IMR-90 (cell line): ENCODE measurements around the gene NACC1. TPM values are rescaled to one million over a fixed set of nuclear protein-coding genes. Genes with fewer than 3 reads are reported as not detected.

Experiments
- ATAC-seq: fragments of 200-7000 bp; cut with Tn5 transposase; 2 replicates; pipeline ENCODE4 v1.9.1; 2020; ENCODE audit warnings: low read depth, mild to moderate bottlenecking, moderate library complexity
- BruUV-seq: library from RNA; stranded (reverse); fragments of 400-500 nt; replicated peaks from 2 replicates; lab custom pipeline; 2021; lab: Mats Ljungman, UMichigan
- CTCF ChIA-PET: fragments of 300-600 bp; formaldehyde crosslinking; extraction: SDS; loops from one replicate; lab custom pipeline; 2021; ENCODE audit warnings: antibody characterized with exemption; lab: Yijun Ruan, JAX
- POLR2A ChIA-PET: fragments of 300-600 bp; sonication (Branson Sonifier 250); formaldehyde crosslinking; loops from one replicate; lab custom pipeline; 2022; ENCODE audit warnings: antibody characterized with exemption; ENCODE audit not compliant: unreplicated experiment; lab: Charles Lee
- DNase-seq: peaks from one replicate; pipeline ENCODE4 v3.0.0; 2013
- H2AFZ ChIP-seq: replicated peaks from 2 replicates; pipeline ENCODE3; 2013; ENCODE audit warnings: low read length, mild to moderate bottlenecking; ENCODE audit not compliant: poor library complexity
- H2AK5ac ChIP-seq: 2 replicates; pipeline ENCODE4 v1.6.1; 2013; ENCODE audit warnings: low read depth, low read length, inconsistent platforms
- H2AK9ac ChIP-seq: replicated peaks from 2 replicates; pipeline ENCODE3; 2013; ENCODE audit warnings: mild to moderate bottlenecking, low read depth, low read length, moderate library complexity; ENCODE audit not compliant: poor library complexity
- H2BK120ac ChIP-seq: 2 replicates; pipeline ENCODE4 v1.6.1; 2013; ENCODE audit warnings: low read depth, low read length, inconsistent platforms
- H2BK15ac ChIP-seq: 3 replicates; pipeline ENCODE4 v1.6.1; 2013; ENCODE audit warnings: low read depth, low read length, inconsistent platforms
- H2BK20ac ChIP-seq: 2 replicates; pipeline ENCODE4 v1.6.1; 2013; ENCODE audit warnings: low read depth, mild to moderate bottlenecking, inconsistent platforms, low read length, moderate library complexity
- H2BK5ac ChIP-seq: 2 replicates; pipeline ENCODE4 v1.6.1; 2013; ENCODE audit warnings: mild to moderate bottlenecking, low read depth, low read length, inconsistent platforms; ENCODE audit not compliant: poor library complexity, severe bottlenecking
- H3K14ac ChIP-seq: replicated peaks from 2 replicates; pipeline ENCODE4 v1.6.1; 2013; ENCODE audit warnings: low read depth, low read length, inconsistent platforms
- H3K18ac ChIP-seq: 2 replicates; pipeline ENCODE4 v1.6.1; 2013; ENCODE audit warnings: low read depth, low read length, control low read depth
- H3K23ac ChIP-seq: 2 replicates; pipeline ENCODE4 v1.6.1; 2013; ENCODE audit warnings: low read depth, low read length, inconsistent platforms
- H3K27ac ChIP-seq: 2 replicates; pipeline ENCODE4 v1.5.1; 2013; ENCODE audit warnings: mild to moderate bottlenecking, control low read depth, low read length; ENCODE audit not compliant: insufficient read depth
- H3K27me3 ChIP-seq: 2 replicates; pipeline ENCODE4 v1.6.1; 2013; ENCODE audit warnings: low read length; ENCODE audit not compliant: control insufficient read depth, insufficient read depth
- H3K36me3 ChIP-seq: 2 replicates; pipeline ENCODE4 v1.6.1; 2013; ENCODE audit warnings: low read length, mixed read lengths; ENCODE audit not compliant: control insufficient read depth, insufficient read depth
- H3K4ac ChIP-seq: 2 replicates; pipeline ENCODE4 v1.6.1; 2013; ENCODE audit warnings: low read depth, low read length, inconsistent platforms
- H3K4me1 ChIP-seq: 2 replicates; pipeline ENCODE4 v1.6.1; 2013; ENCODE audit warnings: low read length, mixed read lengths; ENCODE audit not compliant: control insufficient read depth, insufficient read depth
- H3K4me2 ChIP-seq: 2 replicates; pipeline ENCODE4 v1.6.1; 2013; ENCODE audit warnings: low read depth, mild to moderate bottlenecking, control low read depth, low read length, moderate library complexity
- H3K4me3 ChIP-seq: 2 replicates; pipeline ENCODE4 v1.5.1; 2013; ENCODE audit warnings: low read depth, mild to moderate bottlenecking, control low read depth, low read length, moderate library complexity; ENCODE audit not compliant: insufficient read depth
- H3K56ac ChIP-seq: 2 replicates; pipeline ENCODE4 v1.6.1; 2013; ENCODE audit warnings: low read length, inconsistent platforms; ENCODE audit not compliant: insufficient read depth; ENCODE audit errors: extremely low read depth
- H3K79me1 ChIP-seq, 2 experiments: 2 replicates each; pipeline ENCODE4 v1.6.1; 2013; ENCODE audit warnings: low read length in 2 of 2, inconsistent platforms in 1 of 2, low read depth in 1 of 2
- H3K9ac ChIP-seq: 2 replicates; pipeline ENCODE4 v1.6.1; 2013; ENCODE audit warnings: low read depth, low read length, control low read depth
- H3K9me1 ChIP-seq: 2 replicates; pipeline ENCODE4 v1.6.1; 2013; ENCODE audit warnings: low read length, inconsistent platforms; ENCODE audit not compliant: insufficient read depth
- H3K9me3 ChIP-seq: 2 replicates; pipeline ENCODE4 v1.6.1; 2013; ENCODE audit warnings: low read length; ENCODE audit not compliant: control insufficient read depth, insufficient read depth
- H4K20me1 ChIP-seq: 2 replicates; pipeline ENCODE4 v1.6.1; 2013; ENCODE audit warnings: low read length, inconsistent platforms; ENCODE audit not compliant: insufficient read depth
- H4K5ac ChIP-seq: 2 replicates; pipeline ENCODE4 v1.6.1; 2013; ENCODE audit warnings: mild to moderate bottlenecking, low read depth, low read length, control low read depth
- H4K8ac ChIP-seq, 2 experiments: 2 replicates each; pipeline ENCODE4 v1.6.1; 2013; ENCODE audit warnings: low read depth in 2 of 2, low read length in 2 of 2, control low read depth in 1 of 2, inconsistent platforms in 1 of 2
- H4K91ac ChIP-seq: 2 replicates; pipeline ENCODE4 v1.6.1; 2013; ENCODE audit warnings: low read depth, low read length, inconsistent platforms; ENCODE audit not compliant: insufficient read depth
- BHLHE40 ChIP-seq: fragments of 150-350 bp; IDR thresholded peaks from 2 replicates; pipeline ENCODE4 v1.6.1; 2016; ENCODE audit warnings: mild to moderate bottlenecking, low read depth, low read length
- CEBPB ChIP-seq: IDR thresholded peaks from 2 replicates; pipeline ENCODE4 v1.6.1; 2012; ENCODE audit warnings: low read depth, low read length, improper control_type of control experiment
- CHD1 ChIP-seq: IDR thresholded peaks from 2 replicates; pipeline ENCODE4 v1.6.1; 2012; ENCODE audit warnings: low read depth, low read length, improper control_type of control experiment
- ELK1 ChIP-seq: fragments of 150-350 bp; IDR thresholded peaks from 2 replicates; pipeline ENCODE4 v1.6.1; 2016; ENCODE audit warnings: low read depth, mild to moderate bottlenecking, low read length, moderate library complexity, borderline replicate concordance
- NFE2L2 ChIP-seq: fragments of 150-350 bp; IDR thresholded peaks from 2 replicates; pipeline ENCODE4 v1.6.1; 2016; ENCODE audit warnings: low read depth, mild to moderate bottlenecking, low read length
- POLR2A ChIP-seq: IDR thresholded peaks from 2 replicates; pipeline ENCODE4 v1.6.1; 2012; ENCODE audit warnings: mild to moderate bottlenecking, low read depth, low read length
- RAD21 ChIP-seq: IDR thresholded peaks from 2 replicates; pipeline ENCODE4 v1.6.1; 2012; ENCODE audit warnings: low read length, improper control_type of control experiment
- RFX5 ChIP-seq: IDR thresholded peaks from 2 replicates; pipeline ENCODE4 v1.8.0; 2012; ENCODE audit warnings: low read depth, mild to moderate bottlenecking, low read length, moderate library complexity
- SMC3 ChIP-seq: fragments of 150-350 bp; IDR thresholded peaks from 2 replicates; pipeline ENCODE4 v1.6.1; 2016; ENCODE audit warnings: low read depth, mild to moderate bottlenecking, antibody characterized with exemption, low read length, moderate library complexity
- USF2 ChIP-seq: fragments of 150-350 bp; IDR thresholded peaks from 2 replicates; pipeline ENCODE4 v1.6.1; 2017; ENCODE audit warnings: mild to moderate bottlenecking, antibody characterized with exemption, low read length, low read depth
- WGBS, 2 experiments: methylation state at CpG; one replicate each; pipeline versions ENCODE4 v1.1.5 to v1.1.7; 2013; ENCODE audit warnings: missing lambda C conversion rate in 2 of 2; ENCODE audit not compliant: insufficient read length in 1 of 2; ENCODE audit errors: extremely low coverage in 2 of 2; 5-methylcytosine and 5-hydroxymethylcytosine counted together
- dilution Hi-C: fragments of 300-500 bp; cut with HindIII; formaldehyde crosslinking; loops from one replicate; pipeline ENCODE4 v1.14.3; 2018; ENCODE audit warnings: low sequenced_read_pairs; ENCODE audit not compliant: unreplicated experiment
- in situ Hi-C: fragments of 300-500 bp; cut with MboI; formaldehyde crosslinking; loops from 3 replicates; pipeline ENCODE4 v1.14.3; 2019; ENCODE audit warnings: low sequenced_read_pairs, inconsistent platforms, mixed read lengths
- intact Hi-C: fragments of 100-400 bp; cut with micrococcal nuclease; formaldehyde crosslinking; loops from 2 replicates; pipeline ENCODE4 v1.10.0; 2022
- polyA plus RNA-seq, 3 experiments: library from polyadenylated mRNA; depleted of rRNA; stranded (reverse); fragments of >200 nt; gene quantifications; 2 replicates each; pipeline ENCODE4 v1.2.3, GENCODE V29; 2012; ENCODE audit warnings: low replicate concordance in 1 of 3
- total RNA-seq: library from RNA; depleted of rRNA; stranded (reverse); fragments of >200 nt; gene quantifications from 2 replicates; pipeline ENCODE4 v1.2.3, GENCODE V29; 2012

NACC1 gene
- total and polyA plus RNA-seq, 2 of the 4 experiments (the other 2 are of a cell fraction), result 42.5 to 181 TPM

- Histone ChIP-seq H3K14ac (no peak overlapping the region), H3K4me3 (no peak overlapping the region), H3K4ac (no peak overlapping the region), H3K36me3 (peaks cover 54% of the 10 kb centered on the region), H3K18ac (no peak overlapping the region), H2AK9ac (peak overlapping the region; percentile 47), H3K23ac (no peak overlapping the region), H4K5ac (no peak overlapping the region), H4K20me1 (peaks cover 8% of the 10 kb centered on the region; the same call in 1 of the 2 replicates), H3K56ac (no peak overlapping the region), H2BK5ac (no peak overlapping the region), H2BK15ac (no peak overlapping the region), H3K9me1 (peaks cover 4% of the 10 kb centered on the region), H3K79me1 (peaks cover 0 to 25% of the 10 kb centered on the region in 2 experiments; a peak in 3 of 4 replicates), H3K4me2 (no peak overlapping the region), H4K8ac (no peak overlapping the region), H2AK5ac (no peak overlapping the region), H3K9ac (no peak overlapping the region), H2BK120ac (no peak overlapping the region), H2AFZ (peak overlapping the region; percentile 27), H3K27ac (no peak overlapping the region), H3K4me1 (peaks cover 38% of the 10 kb centered on the region), H3K27me3 (no peaks in the 10 kb centered on the region), H3K9me3 (no peaks in the 10 kb centered on the region), H4K91ac (no peak overlapping the region), H2BK20ac (no peak overlapping the region)
- no CpG with 5 or more reads among the region's 10 CpGs for WGBS, 2 experiments
- DNase-seq (no peak), ATAC-seq (no peak)
- in situ Hi-C loops, result no loop called here
- TF ChIP-seq CEBPB (no peak), SMC3 (no peak), NFE2L2 (no peak), RFX5 (no peak), RAD21 (no peak), ELK1 (no peak), BHLHE40 (no peak), CHD1 (no peak), USF2 (no peak), POLR2A (no peak)
- dilution Hi-C loops, result no loop called here
- BruUV-seq, result no TSS peak
- CTCF ChIA-PET, result interaction anchor here (1.7 kb wide), 1 partner anchor 17 kb away, joined by 6 read pairs; no protein-coding TSS in a partner anchor
- intact Hi-C loops, result no loop called here
- POLR2A ChIA-PET, result interaction anchor here (0.6 kb wide), 1 partner anchor 15 kb away, joined by 3 read pairs; no protein-coding TSS in a partner anchor
Observed at GRCh38 chr19:13078381-13078780, 39.7 kb upstream of the NACC1 start.
